Epithelial cell of proximal tubule (primary cell): Measurements from ENCODE around the gene SCYGR2. TPM values are rescaled to one million over a fixed set of nuclear protein-coding genes. Genes with fewer than 3 reads are reported as not detected.

Source experiments
- DNase-seq: peaks from one replicate; pipeline ENCODE4 v3.0.0-alpha.2; 2011; ENCODE audit warnings: low read depth
- H3K4me3 ChIP-seq: 2 replicates; pipeline ENCODE4 v1.5.1; 2011; ENCODE audit warnings: low read depth, mild to moderate bottlenecking, low read length
- CTCF ChIP-seq: conservative IDR thresholded peaks from 2 replicates; pipeline ENCODE4 v1.5.1; 2012; ENCODE audit warnings: low read depth, mild to moderate bottlenecking, low read length
- total RNA-seq: library from RNA; depleted of rRNA; stranded (reverse); fragments of >200 nt; gene quantifications from 2 replicates; pipeline ENCODE4 v1.2.3, GENCODE V29; 2015

SCYGR2 gene
- total RNA-seq, 1 donor from 2014 or later = not detected

DNA sequence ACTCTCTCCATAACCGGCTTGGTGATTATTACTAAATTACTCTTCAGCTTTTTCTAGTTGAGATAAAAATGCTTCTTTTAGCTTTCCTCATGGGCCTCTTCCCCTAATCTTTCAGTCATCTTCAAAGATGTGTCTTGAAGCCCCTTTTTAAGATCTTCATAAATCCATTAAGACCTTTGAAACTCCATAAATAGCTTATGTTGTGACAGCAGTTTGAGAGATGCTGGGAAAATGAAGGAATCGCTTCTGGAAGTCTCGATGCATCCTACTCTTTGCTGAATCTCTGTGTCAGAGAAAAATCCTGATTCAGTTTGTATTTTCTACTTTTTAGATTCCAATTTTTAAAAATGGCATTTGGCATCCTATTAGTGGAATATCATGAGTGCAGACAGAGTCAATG lies 31.6 kb downstream of the SCYGR2 start:
- no peak overlapping the region for H3K4me3 ChIP-seq
- TF ChIP-seq CTCF = no peak
- DNase-seq = no peak

DNA sequence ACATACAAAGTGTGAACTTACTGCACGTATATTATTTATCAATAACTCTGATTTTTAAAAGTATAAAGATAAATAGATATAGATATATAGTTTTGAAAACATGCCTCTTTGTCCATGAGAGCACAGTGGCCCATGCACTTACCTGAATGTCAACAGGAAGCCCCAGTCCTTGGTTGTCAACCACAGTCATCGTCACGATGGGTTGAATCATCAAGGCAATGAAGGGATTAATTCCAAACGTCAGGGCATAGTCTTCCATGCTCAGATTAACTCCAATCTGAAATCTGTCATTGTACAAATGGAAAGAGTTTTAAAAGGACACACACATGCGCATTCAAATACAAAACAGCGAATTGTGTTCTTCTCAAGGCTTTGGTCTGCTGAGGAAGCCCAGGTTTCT lies 34.1 kb downstream of the SCYGR2 start:
- TF ChIP-seq CTCF = no peak
- DNase-seq = no peak
- H3K4me3 ChIP-seq = no peak overlapping the region

DNA sequence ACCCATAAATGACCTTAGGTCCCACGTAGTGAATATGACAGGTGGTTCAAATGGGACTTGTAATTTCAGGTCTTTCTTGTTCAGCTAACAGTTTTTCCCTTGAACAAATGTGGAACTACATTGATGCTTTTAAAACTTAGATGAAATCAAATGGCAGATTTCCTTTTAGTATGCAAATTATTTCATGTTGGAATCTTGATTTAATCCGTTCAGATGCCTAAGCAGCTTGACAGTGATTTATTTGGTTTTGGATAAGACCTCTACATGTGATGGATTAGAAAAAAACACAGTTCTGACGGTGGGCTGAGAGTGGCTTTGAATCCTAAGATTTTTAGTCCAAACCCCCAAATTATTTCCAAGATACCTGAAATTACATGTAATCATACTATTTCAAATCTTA lies 35.5 kb downstream of the SCYGR2 start:
- DNase-seq = no peak
- TF ChIP-seq CTCF = no peak
- no peak overlapping the region for H3K4me3 ChIP-seq

GRCh38 chr2:227642656-227643055 lies 44.0 kb downstream of the SCYGR2 start:
- H3K4me3 ChIP-seq = no peak overlapping the region
- no peak for DNase-seq
- TF ChIP-seq CTCF = no peak

DNA sequence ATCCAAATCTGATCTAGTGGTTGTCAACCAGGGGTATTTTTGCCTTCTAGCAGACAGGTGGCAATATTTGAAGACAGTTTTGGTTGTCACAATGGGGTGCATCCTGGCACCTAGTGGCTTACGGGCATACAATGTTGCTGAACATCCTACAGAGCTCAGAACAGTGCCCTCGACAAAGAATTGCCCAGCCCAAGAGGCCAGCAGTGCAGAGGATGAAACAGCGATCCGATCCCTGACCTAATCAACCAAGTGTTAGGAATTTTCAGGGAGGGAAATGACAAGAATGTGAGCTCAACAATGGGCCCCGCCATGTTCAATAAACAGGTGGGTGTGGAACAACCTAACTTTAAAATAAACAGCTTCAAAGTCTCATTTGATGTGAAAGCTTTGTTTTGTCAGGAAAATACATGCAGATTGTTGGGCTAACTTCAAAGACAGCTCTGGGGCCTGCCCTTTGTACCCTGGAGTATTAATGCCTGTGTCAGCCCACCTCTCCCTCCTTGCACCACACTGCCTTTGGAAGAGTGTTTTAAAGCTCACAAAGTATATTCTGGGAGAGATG lies 45.4 kb downstream of the SCYGR2 start:
- no peak for DNase-seq
- TF ChIP-seq CTCF = no peak
- no peak overlapping the region for H3K4me3 ChIP-seq

Other genes with a start within 250 kb of the SCYGR2 start
- not detected in 2 replicates for gene TM4SF20, start 219.6 kb upstream of the SCYGR2 start, total RNA-seq
- not detected in 2 replicates for gene SCYGR1, start 210.9 kb upstream of the SCYGR2 start, total RNA-seq
- 75.8 and 132 TPM in 2 replicates for gene AGFG1, start 126.7 kb upstream of the SCYGR2 start, total RNA-seq
- gene SCYGR3, start 15.9 kb downstream of the SCYGR2 start, total RNA-seq = not detected in 2 replicates
- gene SCYGR4, start 18.6 kb downstream of the SCYGR2 start, total RNA-seq = not detected in 2 replicates
- gene SCYGR5, start 67.9 kb downstream of the SCYGR2 start, total RNA-seq = not detected in 2 replicates
- gene SLC19A3, start 119.1 kb downstream of the SCYGR2 start, total RNA-seq = 0.17 and 0.29 TPM in 2 replicates
- gene SCYGR6, start 125.9 kb downstream of the SCYGR2 start, total RNA-seq = not detected in 2 replicates
- not detected in 2 replicates for gene SCYGR7, start 129.4 kb downstream of the SCYGR2 start, total RNA-seq
- gene SCYGR8, start 147.0 kb downstream of the SCYGR2 start, total RNA-seq = not detected in 2 replicates
- 1.0 and 1.2 TPM in 2 replicates for gene CCL20, start 214.9 kb downstream of the SCYGR2 start, total RNA-seq